A673 (cell line): Measurements from ENCODE around the gene CIP2A.

ENCODE experiments used
- EZH2 ChIP-seq: fragments of 200-600 bp; sonication (generic); IDR thresholded peaks from 2 replicates; pipeline ENCODE4 v1.6.1; 2017; ENCODE audit warnings: borderline replicate concordance, low read depth, mild to moderate bottlenecking, mixed read lengths, antibody characterized with exemption, low read length; ENCODE audit not compliant: poor library complexity, severe bottlenecking
- TF ChIP-seq, protein P1 (sequence below): fragments of 300-800, 200-600 bp; sonication (generic); conservative IDR thresholded peaks from 2 replicates; pipeline ENCODE4 v1.5.1; 2017; ENCODE audit warnings: low read depth, mild to moderate bottlenecking, antibody characterized with exemption, low read length, moderate library complexity, mixed read lengths

DNA sequence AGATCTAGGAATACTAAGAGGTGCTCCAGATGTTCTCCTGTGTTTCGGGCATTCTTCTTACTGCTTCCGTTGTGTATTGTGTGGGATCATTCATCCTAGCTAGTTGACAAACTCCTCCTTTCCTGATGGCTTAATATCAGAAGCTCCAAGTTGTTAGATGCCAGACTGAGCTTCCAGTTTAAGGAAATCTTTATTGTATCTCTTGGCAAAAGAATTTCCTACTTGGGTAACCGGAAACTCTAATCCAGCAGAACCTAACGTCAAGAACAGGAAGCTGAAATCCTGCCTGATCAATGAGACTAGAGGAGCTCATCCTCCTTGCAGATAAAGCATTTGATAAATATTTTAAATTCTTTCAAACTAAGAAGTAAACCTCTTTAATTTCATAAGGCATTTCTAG is 51.2 kb downstream of the CIP2A start:
- TF ChIP-seq, protein P1, sequence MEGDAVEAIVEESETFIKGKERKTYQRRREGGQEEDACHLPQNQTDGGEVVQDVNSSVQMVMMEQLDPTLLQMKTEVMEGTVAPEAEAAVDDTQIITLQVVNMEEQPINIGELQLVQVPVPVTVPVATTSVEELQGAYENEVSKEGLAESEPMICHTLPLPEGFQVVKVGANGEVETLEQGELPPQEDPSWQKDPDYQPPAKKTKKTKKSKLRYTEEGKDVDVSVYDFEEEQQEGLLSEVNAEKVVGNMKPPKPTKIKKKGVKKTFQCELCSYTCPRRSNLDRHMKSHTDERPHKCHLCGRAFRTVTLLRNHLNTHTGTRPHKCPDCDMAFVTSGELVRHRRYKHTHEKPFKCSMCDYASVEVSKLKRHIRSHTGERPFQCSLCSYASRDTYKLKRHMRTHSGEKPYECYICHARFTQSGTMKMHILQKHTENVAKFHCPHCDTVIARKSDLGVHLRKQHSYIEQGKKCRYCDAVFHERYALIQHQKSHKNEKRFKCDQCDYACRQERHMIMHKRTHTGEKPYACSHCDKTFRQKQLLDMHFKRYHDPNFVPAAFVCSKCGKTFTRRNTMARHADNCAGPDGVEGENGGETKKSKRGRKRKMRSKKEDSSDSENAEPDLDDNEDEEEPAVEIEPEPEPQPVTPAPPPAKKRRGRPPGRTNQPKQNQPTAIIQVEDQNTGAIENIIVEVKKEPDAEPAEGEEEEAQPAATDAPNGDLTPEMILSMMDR, result no peak
- no peak for TF ChIP-seq EZH2
